VCaP (cell line): ENCODE data around the gene CACFD1.

Experiments
- H3K27ac ChIP-seq: fragments of 450-650 bp; 2 replicates; pipeline ENCODE4 v1.5.1; 2017
- TF ChIP-seq, protein P1 (sequence below): fragments of 450-650 bp; conservative IDR thresholded peaks from 2 replicates; pipeline ENCODE4 v1.5.1; 2017; ENCODE audit warnings: mild to moderate bottlenecking, moderate library complexity

Gene CACFD1

DNA sequence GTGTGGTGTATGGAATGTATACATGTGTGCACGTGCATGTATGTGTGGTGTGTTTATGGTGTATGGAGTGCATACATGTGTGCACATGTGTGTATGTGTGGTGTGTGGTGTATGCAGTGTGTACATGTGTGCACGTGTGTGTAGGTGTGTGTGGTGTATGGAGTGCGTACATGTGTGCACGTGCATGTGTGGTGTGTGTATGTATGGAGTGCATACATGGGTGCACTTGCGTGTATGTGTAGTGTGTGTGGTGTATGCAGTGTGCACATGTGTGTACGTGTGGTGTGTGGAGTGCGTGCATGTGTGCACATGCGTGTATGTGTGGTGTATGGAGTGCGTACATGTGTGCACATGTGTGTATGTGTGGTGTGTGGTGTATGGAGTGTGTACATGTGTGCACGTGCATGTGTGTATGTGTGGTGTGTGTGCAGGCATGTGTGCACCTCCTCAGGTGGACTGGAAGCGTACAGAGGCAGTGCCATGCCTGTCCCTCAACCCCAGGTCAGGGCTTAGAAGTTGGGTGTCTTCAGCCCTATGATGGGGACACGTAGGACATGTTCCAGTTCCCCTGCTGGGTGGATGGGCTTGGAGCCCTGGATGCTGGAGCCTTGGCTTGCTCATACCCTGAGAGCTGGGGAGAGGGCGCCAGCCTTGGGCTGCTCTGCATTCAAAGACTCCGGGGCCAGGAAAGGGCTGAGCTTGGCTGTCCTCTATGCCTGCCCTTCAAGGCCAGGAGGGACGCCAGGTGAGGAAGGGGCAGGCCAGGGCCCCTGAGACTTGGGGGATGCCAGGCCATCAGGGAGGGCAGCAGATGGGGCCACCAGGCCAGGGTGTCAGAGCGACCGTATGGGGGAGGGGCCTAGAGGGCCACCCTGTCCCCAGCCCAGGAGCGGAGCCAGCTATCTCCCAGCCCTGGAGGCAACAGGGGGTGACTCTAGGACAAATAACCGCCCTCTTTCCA is 52.8 kb downstream of the CACFD1 start:
- no peak overlapping the region for H3K27ac ChIP-seq
- TF ChIP-seq, protein P1, sequence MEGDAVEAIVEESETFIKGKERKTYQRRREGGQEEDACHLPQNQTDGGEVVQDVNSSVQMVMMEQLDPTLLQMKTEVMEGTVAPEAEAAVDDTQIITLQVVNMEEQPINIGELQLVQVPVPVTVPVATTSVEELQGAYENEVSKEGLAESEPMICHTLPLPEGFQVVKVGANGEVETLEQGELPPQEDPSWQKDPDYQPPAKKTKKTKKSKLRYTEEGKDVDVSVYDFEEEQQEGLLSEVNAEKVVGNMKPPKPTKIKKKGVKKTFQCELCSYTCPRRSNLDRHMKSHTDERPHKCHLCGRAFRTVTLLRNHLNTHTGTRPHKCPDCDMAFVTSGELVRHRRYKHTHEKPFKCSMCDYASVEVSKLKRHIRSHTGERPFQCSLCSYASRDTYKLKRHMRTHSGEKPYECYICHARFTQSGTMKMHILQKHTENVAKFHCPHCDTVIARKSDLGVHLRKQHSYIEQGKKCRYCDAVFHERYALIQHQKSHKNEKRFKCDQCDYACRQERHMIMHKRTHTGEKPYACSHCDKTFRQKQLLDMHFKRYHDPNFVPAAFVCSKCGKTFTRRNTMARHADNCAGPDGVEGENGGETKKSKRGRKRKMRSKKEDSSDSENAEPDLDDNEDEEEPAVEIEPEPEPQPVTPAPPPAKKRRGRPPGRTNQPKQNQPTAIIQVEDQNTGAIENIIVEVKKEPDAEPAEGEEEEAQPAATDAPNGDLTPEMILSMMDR = no peak

DNA sequence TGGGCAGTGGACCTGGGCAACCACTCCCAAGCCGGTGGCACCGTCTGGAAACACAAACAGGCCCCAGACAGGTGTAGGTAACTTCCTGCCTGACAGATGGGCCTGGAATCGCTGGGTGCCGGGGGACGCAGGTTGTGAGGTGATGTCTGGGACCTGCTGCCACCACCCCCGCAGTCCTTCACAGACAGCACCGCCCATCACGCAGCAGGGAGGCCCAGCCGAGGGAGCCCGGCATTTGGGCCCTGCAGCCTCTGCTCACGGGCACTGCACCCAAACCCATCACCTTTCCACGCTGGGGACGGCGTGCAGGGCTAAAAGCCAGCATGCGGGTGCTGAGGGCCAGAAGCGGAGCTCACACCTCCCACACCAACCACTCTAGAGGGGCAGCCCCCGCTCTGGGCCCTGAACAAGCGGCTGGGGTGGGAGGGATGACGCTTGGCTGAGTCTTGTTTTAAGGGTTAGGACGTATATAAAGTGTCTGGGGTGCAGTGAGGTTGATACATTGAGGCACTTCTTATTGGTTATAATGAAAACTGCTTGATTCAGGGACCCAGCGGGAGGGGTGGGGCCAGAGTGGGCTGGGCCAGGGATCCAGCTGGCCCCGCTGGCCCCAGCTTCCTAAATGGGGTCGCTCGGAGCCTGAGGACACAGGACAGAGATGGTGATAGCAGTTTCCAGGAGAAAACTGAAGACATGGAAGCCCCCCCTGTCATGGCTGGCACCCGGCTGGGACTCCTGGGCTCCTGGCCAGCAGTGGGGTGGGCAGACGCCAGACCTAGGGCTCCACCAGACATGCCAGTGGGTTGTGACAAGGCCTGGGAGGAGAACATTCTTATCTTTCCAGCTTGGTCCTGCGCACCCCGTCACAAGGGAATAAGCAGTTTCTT is 53.7 kb downstream of the CACFD1 start:
- TF ChIP-seq, protein P1 = no peak
- no peak overlapping the region for H3K27ac ChIP-seq

DNA sequence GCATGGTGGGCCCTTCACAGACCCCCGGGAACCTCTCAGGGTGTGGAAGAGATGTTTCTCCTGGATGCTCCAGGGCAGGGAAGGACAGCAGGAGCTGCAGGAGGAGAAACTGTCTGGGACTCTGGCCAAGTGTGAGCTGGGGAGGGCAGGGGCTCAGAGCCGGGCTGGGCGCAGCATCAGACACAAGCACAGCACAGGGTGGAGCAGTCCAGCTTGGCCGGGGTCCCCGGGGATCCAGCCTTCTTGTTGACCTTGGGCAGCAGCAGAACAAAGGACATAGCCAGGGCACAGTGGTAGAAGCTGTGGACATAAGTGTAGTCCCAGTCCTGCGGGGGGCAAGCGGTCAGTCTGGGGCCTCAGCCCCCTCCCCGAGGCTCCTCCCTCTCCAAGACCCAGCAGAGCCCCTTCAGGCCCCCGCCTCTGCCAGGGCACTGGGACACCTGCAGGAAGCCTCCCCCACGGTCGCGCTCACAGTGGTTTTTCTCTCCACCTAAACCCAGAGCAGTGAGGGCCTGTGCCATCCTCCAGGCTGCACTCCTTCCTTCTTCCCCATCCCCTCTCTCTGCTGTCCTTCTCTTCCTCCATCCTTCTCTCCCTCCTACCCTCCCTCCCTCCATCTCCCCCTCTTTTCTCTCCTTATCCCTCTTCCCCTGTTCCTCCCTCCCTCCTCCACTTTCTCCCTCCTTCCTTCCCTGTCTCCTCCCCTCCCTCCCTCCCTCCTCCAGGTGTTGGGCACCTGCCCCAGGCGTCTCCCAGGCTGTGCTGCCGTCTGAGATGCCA is 54.9 kb downstream of the CACFD1 start:
- TF ChIP-seq, protein P1 = no peak
- H3K27ac ChIP-seq = no peak overlapping the region

DNA sequence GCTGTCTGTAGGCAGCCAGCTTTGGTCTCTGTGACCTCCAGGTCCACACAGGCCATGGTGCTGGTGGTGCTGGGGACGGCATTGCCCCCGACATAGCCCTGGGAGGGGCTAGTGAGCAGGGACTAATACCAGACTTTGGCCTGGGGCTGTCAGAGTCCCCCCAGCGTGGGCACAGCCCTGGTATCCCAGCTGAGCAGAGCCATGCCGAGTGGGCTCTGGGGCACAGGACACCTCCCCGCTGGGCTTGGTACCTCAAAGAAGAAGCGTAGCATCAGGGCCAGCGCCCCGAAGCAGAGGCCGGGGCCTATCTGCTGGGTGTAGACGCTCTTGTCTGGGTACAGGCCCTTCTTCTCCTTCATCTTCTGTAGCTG is 55.4 kb downstream of the CACFD1 start:
- TF ChIP-seq, protein P1 = no peak
- H3K27ac ChIP-seq = no peak overlapping the region

DNA sequence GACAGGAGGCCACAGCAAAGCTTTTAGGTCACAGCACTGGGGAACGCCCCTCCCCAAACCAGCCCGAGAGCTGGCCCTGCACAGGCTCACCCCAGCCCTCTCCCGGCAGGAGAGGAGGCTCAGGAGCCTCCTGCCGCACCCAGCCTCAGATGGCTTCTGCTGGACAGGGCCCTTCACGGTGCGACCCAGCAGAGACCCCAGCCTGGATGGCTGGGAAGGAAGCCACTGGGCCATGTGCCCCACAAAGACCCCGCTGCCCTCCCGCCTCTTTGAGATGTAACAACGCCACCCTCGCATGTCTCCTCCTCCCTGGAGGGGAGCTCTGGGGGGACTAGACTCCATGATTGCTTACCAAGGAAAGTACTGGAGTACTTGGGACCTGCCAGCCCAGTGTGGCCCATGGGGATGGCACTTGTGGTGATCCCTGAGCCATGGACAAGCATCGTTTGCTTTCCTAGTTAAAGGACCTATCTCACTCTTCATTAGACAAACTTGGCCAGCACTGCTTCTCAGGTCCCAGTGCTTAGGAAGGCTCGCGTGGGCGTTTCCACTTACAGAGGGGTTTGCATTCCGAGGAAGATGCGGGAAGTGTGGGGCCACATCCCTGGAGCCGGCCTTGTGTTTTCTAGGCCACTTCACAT is 56.0 kb downstream of the CACFD1 start:
- TF ChIP-seq, protein P1 = no peak
- no peak overlapping the region for H3K27ac ChIP-seq

DNA sequence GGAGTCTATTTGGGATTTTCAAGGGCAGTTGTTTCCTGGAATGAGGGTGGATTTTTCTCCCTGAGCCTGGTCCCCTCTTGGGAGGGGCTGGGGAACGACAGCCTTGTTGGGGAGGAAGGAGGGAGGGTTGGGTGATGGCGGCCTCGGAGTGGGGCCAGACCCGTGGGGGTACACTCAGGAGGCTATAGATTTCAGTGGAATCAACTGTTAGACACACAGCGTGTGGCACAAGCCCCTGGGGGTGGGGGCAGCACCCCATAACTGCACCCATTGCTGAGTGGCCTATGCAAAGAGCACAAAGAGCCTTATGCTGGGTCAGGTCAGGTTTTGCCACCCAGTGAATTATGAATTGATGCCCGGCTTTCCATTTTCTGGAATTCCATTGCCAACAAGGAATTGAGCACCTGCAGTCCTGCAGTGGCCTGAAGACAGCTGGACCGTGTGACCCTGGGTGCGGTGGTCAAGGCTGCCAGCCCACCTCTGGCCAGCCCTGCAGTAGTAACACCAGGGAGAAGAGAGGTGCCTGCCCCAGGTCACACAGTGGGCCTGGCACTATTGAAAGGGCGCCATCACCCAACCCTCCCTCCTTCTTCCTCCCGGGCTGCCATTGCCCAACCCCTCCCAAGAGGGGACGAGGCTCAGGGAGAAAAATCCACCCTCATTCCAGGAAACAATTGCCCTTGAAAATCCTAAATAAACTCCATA is 56.6 kb downstream of the CACFD1 start:
- TF ChIP-seq, protein P1 = no peak
- no peak overlapping the region for H3K27ac ChIP-seq
